NCI-H345 (cell line): ENCODE results near the gene UBTD1.
"Not testable (repeated sequence)": the region's sequence is repeated elsewhere in the genome, so short reads cannot be mapped to it uniquely, and the experiment has no call there.

Source experiments
- DNase-seq: peaks from one replicate; lab custom pipeline; 2025; lab: John Stamatoyannopoulos, UW

UBTD1 gene

DNA sequence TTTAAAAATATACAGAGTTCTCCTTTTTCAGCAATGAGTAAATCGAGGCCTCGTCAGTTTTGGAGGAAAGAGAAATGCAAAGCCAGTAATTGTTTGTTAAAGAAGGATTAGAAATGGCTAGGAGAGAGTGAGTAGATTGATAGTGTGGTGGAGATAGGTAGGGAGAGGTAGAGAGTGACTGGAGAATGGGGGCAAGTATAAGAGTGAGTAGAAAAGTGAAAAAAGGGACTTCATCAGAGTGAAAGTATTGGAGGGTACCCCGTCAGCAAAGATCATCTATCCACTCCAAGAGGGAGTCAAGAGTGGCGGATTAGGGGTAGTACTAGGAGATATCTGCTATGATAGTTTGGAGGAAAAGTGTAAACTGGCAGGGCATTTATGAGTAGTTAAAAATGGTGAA lies 64.6 kb downstream of the UBTD1 start:
- DNase-seq: no peak

DNA sequence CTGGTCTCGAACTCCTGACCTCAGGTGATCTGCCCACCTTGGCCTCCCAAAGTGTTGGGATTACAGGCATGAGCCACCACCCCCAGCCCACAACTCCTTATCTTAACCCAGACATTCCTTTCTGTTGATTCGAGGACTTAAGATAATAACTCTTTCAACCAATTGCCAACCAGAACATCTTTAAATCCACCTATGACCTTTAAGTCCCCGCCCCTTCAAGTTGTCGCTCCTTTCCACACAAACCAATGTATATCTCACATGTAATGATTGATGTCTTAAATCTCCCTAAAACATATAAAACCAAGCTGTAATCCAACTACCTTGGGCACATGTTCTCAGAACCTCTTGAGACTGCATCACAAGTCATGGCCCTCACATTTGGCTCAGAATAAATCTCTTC lies 66.1 kb downstream of the UBTD1 start:
- no peak for DNase-seq

DNA sequence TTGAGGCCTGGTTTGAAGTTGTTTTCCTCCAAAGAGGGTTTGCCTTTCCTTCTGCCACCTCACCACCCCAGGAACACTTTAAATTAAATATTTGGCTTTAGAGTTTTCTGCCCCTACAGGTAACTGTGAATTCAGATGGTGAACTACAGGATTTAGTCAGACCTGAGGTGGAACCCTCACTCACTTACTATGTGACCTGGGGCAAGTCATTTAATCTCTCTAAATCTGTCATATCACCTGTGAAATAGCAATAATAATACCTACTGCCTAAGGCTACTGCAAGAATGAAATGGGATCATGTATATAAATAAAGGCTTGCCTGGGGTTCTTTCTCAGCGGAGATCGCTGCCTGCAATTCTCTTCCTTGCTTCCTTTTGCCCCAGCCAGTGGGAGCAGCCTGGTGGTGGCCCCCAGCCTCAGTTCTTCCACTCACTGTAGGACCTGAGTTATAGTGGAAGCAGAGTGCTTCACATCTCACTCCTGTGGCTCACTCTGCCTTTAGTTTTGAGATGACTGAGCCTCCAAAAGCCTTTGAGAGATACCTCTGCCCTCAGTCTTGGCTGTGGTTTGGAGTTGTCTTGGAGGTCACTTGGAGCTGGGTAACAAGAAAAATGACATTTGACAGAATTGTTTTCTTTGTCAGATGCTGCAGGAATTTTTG lies 67.7 kb downstream of the UBTD1 start:
- no peak for DNase-seq

GRCh38 chr10:97567891-97568290 lies 69.2 kb downstream of the UBTD1 start:
- no peak for DNase-seq

- DNase-seq: no peak
These were observed 71.5 kb downstream of the UBTD1 start for GRCh38 chr10:97570146-97570788.

GRCh38 chr10:97570789-97571471 lies 72.2 kb downstream of the UBTD1 start:
- DNase-seq: no peak

DNA sequence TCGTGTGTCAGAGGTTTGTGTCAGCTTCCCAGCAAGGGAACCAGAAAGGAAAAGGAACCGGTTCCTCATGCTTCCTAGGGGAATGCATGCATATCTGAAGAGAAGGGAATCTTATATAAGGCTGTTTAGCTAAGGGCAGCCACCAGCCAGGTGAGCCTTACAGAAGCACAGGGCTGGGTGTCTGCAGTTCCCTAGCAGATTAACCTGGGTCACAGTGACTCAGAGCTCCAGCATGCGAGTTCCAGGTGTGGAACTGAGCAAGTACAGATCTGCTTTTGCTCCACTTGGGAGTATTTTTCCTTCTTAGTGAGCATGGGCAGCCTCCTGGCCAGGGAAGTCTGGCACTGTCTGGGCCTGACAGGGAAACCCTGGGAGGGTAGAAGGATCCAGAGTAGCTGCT lies 72.9 kb downstream of the UBTD1 start:
- no peak for DNase-seq

- peak; percentile 27 for DNase-seq
These were observed 73.7 kb downstream of the UBTD1 start, which contains the start of gene ANKRD2 for GRCh38 chr10:97572214-97572989. Gene ANKRD2, plus strand, starts transcription at chr10:97572779. Its CDS starts 10 bp downstream, at chr10:97572789.

DNA sequence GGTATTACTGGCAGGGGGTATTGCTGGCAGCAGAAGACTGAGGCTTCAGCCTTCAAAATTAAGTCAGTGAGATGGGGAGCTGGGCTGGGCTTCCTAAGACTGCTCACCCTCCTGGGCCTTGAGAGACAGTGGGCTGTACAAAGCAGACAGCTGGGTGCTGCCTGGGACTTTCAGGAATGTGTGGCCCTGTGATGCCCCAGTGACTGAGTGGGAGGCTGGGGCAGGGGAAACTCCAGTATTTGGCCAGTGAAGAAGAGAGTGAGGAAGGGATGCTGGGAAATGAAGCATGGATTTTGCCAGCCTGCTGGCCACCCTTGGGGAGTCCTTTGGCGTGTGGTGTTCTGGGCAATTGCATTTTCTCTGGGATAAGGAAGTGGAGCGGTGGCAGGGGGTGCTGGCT lies 74.3 kb downstream of the UBTD1 start:
- no peak for DNase-seq

- DNase-seq: no peak
These were observed 74.9 kb downstream of the UBTD1 start for GRCh38 chr10:97573672-97574071.

GRCh38 chr10:97574374-97575126 lies 75.8 kb downstream of the UBTD1 start:
- DNase-seq: peak; percentile 87

GRCh38 chr10:97575127-97575668 lies 76.5 kb downstream of the UBTD1 start:
- DNase-seq: no peak

DNA sequence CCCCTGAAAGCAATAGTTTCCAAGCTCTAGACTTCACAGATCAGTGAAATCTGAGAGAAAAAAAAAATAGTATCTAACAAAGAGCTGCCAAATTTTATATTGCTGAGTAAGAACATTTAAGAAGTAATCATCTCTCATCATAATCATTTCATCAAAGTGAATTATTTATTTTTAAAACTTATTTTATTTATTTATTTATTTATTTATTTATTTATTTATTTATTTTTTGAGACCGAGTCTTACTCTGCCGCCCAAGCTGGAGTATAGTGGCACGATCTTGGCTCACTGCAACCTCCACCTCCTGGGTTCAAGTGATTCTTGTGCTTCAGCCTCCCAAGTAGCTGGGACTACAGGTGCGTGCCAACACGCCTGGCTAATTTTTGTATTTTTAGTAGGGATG lies 77.8 kb downstream of the UBTD1 start:
- DNase-seq: not testable (repeated sequence)

- no peak for DNase-seq
These were observed 79.0 kb downstream of the UBTD1 start for GRCh38 chr10:97577701-97578100.

DNA sequence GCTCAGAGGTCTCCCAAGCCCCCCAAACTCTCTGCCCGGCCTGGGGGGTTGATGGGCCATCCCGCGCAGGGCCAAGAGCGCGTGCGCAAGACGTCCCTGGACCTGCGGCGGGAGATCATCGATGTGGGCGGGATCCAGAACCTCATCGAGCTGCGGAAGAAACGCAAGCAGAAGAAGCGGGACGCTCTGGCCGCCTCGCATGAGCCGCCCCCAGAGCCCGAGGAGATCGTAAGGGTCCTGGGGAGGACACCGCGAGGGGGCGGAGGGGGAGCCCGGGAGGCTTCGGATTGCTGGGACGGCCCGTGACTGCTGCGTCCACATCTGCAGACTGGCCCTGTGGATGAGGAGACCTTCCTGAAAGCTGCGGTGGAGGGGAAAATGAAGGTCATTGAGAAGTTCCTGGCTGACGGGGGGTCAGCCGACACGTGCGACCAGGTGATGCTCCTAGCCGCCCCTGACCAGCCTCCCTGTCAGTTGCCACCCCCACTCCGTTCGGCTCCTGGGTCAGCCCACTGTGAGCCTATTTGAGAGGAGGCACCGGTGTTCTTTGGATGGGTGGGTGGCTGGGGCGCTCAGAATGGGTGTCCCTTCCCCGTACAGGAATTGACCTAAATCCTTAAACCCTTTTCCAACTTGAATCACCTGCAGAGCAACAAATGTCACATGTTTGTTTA lies 79.6 kb downstream of the UBTD1 start:
- no peak for DNase-seq

DNA sequence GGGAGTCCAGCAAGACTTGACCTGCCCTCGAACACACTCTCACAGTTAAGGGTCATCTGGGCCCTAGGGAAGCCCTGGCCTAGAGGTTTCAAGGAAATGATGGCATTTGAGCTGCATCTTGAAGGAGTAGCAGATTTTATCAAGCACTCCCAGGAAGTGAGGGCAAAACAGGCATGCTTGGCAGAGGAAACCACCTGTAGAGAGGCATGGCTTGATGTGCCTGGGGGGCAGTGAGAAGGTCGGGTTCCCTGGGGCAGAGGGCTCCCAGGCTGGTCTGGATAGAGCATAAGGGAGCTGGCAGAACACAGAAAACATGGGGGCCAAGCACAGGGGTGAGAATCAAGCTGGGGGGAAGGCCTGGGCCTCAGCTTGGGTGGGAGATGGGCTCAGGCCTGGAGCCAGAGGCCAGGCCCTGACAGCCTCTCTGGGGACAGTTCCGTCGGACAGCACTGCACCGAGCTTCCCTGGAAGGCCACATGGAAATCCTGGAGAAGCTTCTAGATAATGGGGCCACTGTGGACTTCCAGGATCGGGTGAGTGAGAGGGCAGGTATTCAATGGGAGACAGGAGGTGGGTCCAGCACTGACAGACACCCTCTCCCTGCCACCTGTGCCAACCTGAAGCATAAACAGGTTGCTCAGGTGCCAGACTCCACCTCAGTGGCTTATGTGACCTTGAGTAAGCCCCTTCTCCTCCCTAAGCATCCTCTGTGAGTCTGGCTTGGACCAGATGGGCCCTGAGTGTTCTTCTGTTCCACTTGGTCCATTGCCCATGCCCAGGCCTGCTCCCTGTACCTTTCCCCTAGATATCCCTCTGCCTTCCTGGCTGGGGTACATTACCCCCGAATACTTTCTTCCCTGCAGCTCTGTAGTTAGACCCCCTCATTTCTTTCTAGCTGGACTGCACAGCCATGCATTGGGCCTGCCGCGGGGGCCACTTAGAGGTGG lies 82.0 kb downstream of the UBTD1 start:
- no peak for DNase-seq

DNA sequence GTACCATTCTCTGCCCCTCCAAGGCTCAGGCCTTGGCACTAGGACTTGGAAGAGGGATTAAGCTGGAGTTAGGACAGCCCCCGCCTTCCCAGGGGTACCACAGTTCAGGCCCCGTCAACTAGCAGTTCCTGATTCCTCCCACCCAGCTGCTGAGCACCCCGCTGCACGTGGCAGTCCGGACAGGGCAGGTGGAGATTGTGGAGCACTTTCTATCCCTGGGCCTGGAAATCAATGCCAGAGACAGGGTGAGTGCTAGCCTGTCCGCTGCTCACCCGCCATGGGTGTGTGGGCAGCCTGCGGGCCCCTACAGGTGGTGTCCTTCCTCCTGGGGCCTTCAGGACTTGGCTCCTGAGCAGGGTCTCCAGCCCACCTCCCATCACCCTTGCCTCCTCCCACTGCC lies 83.4 kb downstream of the UBTD1 start:
- DNase-seq: no peak

DNA sequence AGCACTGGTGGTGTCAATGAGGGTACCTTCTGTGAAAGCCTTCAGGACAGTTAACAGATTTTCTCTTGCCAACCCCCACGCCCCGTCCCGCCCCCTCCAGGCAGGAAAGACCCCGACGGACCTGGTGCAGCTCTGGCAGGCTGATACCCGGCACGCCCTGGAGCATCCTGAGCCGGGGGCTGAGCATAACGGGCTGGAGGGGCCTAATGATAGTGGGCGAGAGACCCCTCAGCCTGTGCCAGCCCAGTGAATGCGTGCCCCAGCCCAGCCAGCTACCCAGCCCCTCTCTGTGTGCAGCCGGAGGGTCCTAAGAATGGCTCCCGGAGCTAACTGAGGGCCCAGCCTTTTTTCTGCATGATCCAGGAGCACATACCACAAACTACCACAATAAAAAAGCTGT lies 84.8 kb downstream of the UBTD1 start:
- DNase-seq: no peak

DNA sequence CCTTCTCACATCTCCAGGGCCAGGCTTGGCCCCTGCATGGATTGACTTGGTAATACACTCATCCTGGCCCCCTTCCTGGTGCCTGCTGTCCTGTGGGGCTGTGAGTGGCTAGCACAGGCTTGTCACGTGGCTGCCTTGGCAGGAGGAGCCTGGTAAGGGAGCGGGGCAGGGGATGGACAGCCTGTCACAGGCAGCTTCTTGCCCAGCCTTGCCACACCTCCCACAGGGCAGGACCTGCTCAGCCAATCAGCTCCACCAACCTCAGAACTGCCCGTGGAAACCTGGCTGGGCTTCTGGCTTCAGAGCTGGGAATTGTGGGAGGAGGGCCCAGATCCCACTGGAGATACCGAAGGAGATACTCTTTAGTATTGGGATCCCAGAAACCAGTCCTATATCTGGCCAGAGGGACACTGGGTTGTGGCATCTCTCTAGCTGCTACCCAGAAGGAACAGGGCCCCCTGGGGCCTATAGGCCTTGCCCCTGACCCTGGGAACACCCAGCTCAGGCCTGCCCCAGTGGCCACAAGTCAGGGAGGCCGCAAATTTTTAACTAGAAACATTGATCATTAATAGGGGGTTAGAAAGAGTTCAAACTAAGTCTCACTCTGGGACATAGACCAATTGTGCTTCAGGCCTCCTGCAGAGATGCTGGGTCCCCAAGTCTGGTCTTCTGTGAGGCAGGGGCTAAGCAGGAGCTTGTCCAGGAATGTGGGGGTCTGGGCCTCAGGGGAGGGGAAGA lies 85.5 kb downstream of the UBTD1 start, which contains the start of gene HOGA1:
Gene HOGA1 (plus strand): TSS at position 330 of the 738 bp plus-strand sequence. CDS start 315 bp downstream, at position 645.
- DNase-seq: no peak
